A673 (cell line): ENCODE measurements around the gene RIMS4.

Experiments used
- CTCF ChIP-seq: fragments of 300-800, 200-600 bp; sonication (generic); conservative IDR thresholded peaks from 2 replicates; pipeline ENCODE4 v1.5.1; 2017; ENCODE audit warnings: low read depth, mild to moderate bottlenecking, antibody characterized with exemption, low read length, moderate library complexity, mixed read lengths
- EZH2 ChIP-seq: fragments of 200-600 bp; sonication (generic); IDR thresholded peaks from 2 replicates; pipeline ENCODE4 v1.6.1; 2017; ENCODE audit warnings: borderline replicate concordance, low read depth, mild to moderate bottlenecking, mixed read lengths, antibody characterized with exemption, low read length; ENCODE audit not compliant: poor library complexity, severe bottlenecking

- TF ChIP-seq CTCF (no peak), EZH2 (no peak)
Observed at GRCh38 chr20:44765091-44765490, 45.3 kb downstream of the RIMS4 start.
